Uterus (tissue), 4 donors: ENCODE data around the gene JUNB. TPM values are rescaled to one million over a fixed set of nuclear protein-coding genes. Genes with fewer than 3 reads are reported as not detected.
A peak's percentile ranks its signal among the peaks of the same experiment; 100 is the strongest.

Experiments used
- DNase-seq, 2 donors: peaks; one replicate each; pipeline ENCODE4 v3.0.0-alpha.2; 2019 to 2020
- H3K27ac ChIP-seq, 2 donors: fragments of 200-600 bp; sonication (generic); 1 replicate in 1 of 2; 2 replicates in 1 of 2; pipeline ENCODE4 v1.5.1; 2016 to 2018
- H3K27me3 ChIP-seq, 2 donors: fragments of 200-600 bp; sonication (generic); one replicate each; pipeline ENCODE4 v1.5.1; 2018 to 2019; ENCODE audit warnings: control low read depth in 1 of 2
- H3K36me3 ChIP-seq, 2 donors: fragments of 200-600 bp; sonication (generic); one replicate each; pipeline ENCODE4 v1.5.1; 2019; ENCODE audit warnings: control low read depth in 1 of 2
- H3K4me1 ChIP-seq, 2 donors: fragments of 200-600 bp; sonication (generic); one replicate each; pipeline ENCODE4 v1.5.1; 2018 to 2019; ENCODE audit warnings: control low read depth in 1 of 2
- H3K4me3 ChIP-seq, 2 donors: fragments of 200-600 bp; sonication (generic); 1 replicate in 1 of 2; 2 replicates in 1 of 2; pipeline ENCODE4 v1.5.1; 2018 to 2019; ENCODE audit warnings: mild to moderate bottlenecking in 1 of 2
- H3K9me3 ChIP-seq, 2 donors: fragments of 200-600 bp; sonication (generic); one replicate each; pipeline ENCODE4 v1.5.1; 2019; ENCODE audit warnings: control low read depth in 1 of 2
- CTCF ChIP-seq, 4 experiments: fragments of 200-600 bp in 2 of 4; fragments of 450-650 bp in 2 of 4; sonication (generic) in 2 of 4; IDR thresholded peaks; one replicate each; pipeline ENCODE4 v1.5.1; 2016 to 2019; ENCODE audit warnings: antibody characterized with exemption in 4 of 4, mild to moderate bottlenecking in 2 of 4, moderate library complexity in 1 of 4
- POLR2A ChIP-seq, 2 donors: fragments of 450-650 bp; IDR thresholded peaks; one replicate each; pipeline ENCODE4 v1.6.1; 2016; ENCODE audit warnings: antibody characterized with exemption in 2 of 2, mild to moderate bottlenecking in 1 of 2, moderate library complexity in 1 of 2
- intact Hi-C: fragments of 100-400 bp; cut with DNase I; formaldehyde crosslinking; loops from one replicate; pipeline ENCODE4 v1.15.1; 2023; ENCODE audit warnings: low total_unique reads
- total RNA-seq, 4 donors: library from RNA; depleted of rRNA in 3 of 4; stranded (reverse); fragments of >200 nt in 3 of 4; gene quantifications; one replicate each; pipeline versions ENCODE4 v1.1.0 to v1.2.4, GENCODE V29; 2014 to 2023
- donor health status: DM: yes; HTN: yes; CAD: no.

The JUNB gene
- total RNA-seq, 4 donors from 2014 or later = 47.4 to 417 (median 81.5) TPM

GRCh38 chr19:12800923-12801465, 9.7 kb downstream of the JUNB start:
- Histone ChIP-seq H3K4me1 (peaks cover 0 to 8% of the 10 kb centered on the region in 2 donors), H3K4me3 (peak overlapping the region; percentile 55 to 84), H3K9me3 (no peaks in the 10 kb centered on the region), H3K36me3 (no peaks in the 10 kb centered on the region), H3K27me3 (no peaks in the 10 kb centered on the region), H3K27ac (peak overlapping the region; percentile 56 to 86)
- no peak for TF ChIP-seq POLR2A (IDR thresholded peaks at IDR 0.05)
- TF ChIP-seq CTCF (IDR thresholded peaks at IDR 0.05) = no peak
- no peak for DNase-seq
- intact Hi-C loops = loop anchor here (5.0 kb wide), 1 partner anchor 34 kb away; no protein-coding TSS in a partner anchor

- Histone ChIP-seq H3K27me3 (no peaks in the 10 kb centered on the region), H3K9me3 (no peaks in the 10 kb centered on the region), H3K4me3 (peak within 1 kb of the TSS; percentile 55 to 84), H3K27ac (peak within 1 kb of the TSS; percentile 56 to 86), H3K4me1 (peaks cover 0 to 9% of the 10 kb centered on the region in 2 donors), H3K36me3 (no peaks in the 10 kb centered on the region)
- intact Hi-C loops = loop anchor here (5.0 kb wide), 1 partner anchor 34 kb away; no protein-coding TSS in a partner anchor
- peak; percentile 72 to 80 for DNase-seq
- TF ChIP-seq POLR2A (IDR thresholded peaks at IDR 0.05) (peak; percentile 72 to 77), CTCF (IDR thresholded peaks at IDR 0.05) (peak in 2 of 4 experiments; percentile 18 to 19)
These were observed 10.4 kb downstream of the JUNB start, which contains the start of the genes PRDX2 and THSD8 for GRCh38 chr19:12801466-12802266. Gene PRDX2, minus strand, starts transcription at chr19:12801800. Its CDS starts 539 bp downstream, at chr19:12801261. Gene THSD8, plus strand, starts transcription at chr19:12802069. Its CDS starts 3 bp downstream, at chr19:12802072.

- Histone ChIP-seq H3K4me1 (peaks cover 0 to 15% of the 10 kb centered on the region in 2 donors), H3K36me3 (no peaks in the 10 kb centered on the region), H3K9me3 (no peaks in the 10 kb centered on the region), H3K27me3 (no peaks in the 10 kb centered on the region), H3K4me3 (peak overlapping the region; percentile 55 to 84), H3K27ac (peak overlapping the region; percentile 56 to 86)
- TF ChIP-seq CTCF (IDR thresholded peaks at IDR 0.05) (no peak), POLR2A (IDR thresholded peaks at IDR 0.05) (no peak)
- no peak for DNase-seq
- intact Hi-C loops = loop anchor here (5.0 kb wide), 1 partner anchor 35 kb away; no protein-coding TSS in a partner anchor
These were observed 11.2 kb downstream of the JUNB start for GRCh38 chr19:12802267-12803106.

GRCh38 chr19:12804051-12804450, 12.8 kb downstream of the JUNB start:
- TF ChIP-seq CTCF (IDR thresholded peaks at IDR 0.05) (no peak), POLR2A (IDR thresholded peaks at IDR 0.05) (no peak)
- no peaks in the 10 kb centered on the region for H3K27me3 ChIP-seq
- peaks cover 0 to 15% of the 10 kb centered on the region in 2 donors for H3K4me1 ChIP-seq
- no peaks in the 10 kb centered on the region for H3K36me3 ChIP-seq
- H3K9me3 ChIP-seq = no peaks in the 10 kb centered on the region
- no peak overlapping the region for H3K4me3 ChIP-seq
- H3K27ac ChIP-seq = no peak overlapping the region
- intact Hi-C loops = loop anchor here (5.0 kb wide), 1 partner anchor 37 kb away; no protein-coding TSS in a partner anchor
- no peak for DNase-seq
